CD4-positive, alpha-beta memory T cell (primary cell): ENCODE measurements around the gene SND1. TPM values are rescaled to one million over a fixed set of nuclear protein-coding genes. Genes with fewer than 3 reads are reported as not detected.
A peak's percentile ranks its signal among the peaks of the same experiment; 100 is the strongest.

ENCODE experiments used
- CTCF ChIA-PET: fragments of 350-600 bp; sonication (Branson Sonifier 250); formaldehyde crosslinking; loops from one replicate; lab custom pipeline; 2021; ENCODE audit warnings: inconsistent platforms; ENCODE audit not compliant: partially characterized antibody; lab: Charles Lee
- POLR2A ChIA-PET: fragments of 350-600 bp; sonication (Branson Sonifier 250); formaldehyde crosslinking; loops from one replicate; lab custom pipeline; 2021; ENCODE audit not compliant: partially characterized antibody; lab: Charles Lee
- DNase-seq, 5 donors: peaks; one replicate each; pipeline versions ENCODE4 v3.0.0 to v3.0.0-alpha.2; 2020 to 2022; ENCODE audit warnings: mixed read lengths in 1 of 5
- H3K27ac ChIP-seq: one replicate; pipeline ENCODE4 v1.7.0; 2013; ENCODE audit warnings: low read depth, low read length
- H3K27me3 ChIP-seq: 2 replicates; pipeline ENCODE4 v1.7.0; 2013; ENCODE audit warnings: mild to moderate bottlenecking, low read length, moderate library complexity; ENCODE audit not compliant: insufficient read depth
- H3K36me3 ChIP-seq: 2 replicates; pipeline ENCODE4 v1.7.0; 2013; ENCODE audit warnings: mild to moderate bottlenecking, low read length, moderate library complexity; ENCODE audit not compliant: insufficient read depth
- H3K4me1 ChIP-seq: 2 replicates; pipeline ENCODE4 v1.7.0; 2013; ENCODE audit warnings: mild to moderate bottlenecking, low read length, moderate library complexity; ENCODE audit not compliant: insufficient read depth
- H3K4me3 ChIP-seq, 2 donors: one replicate each; pipeline ENCODE4 v1.7.0; 2013; ENCODE audit warnings: low read length in 2 of 2, mild to moderate bottlenecking in 1 of 2
- H3K9me3 ChIP-seq, 2 donors: one replicate each; pipeline ENCODE4 v1.7.0; 2013; ENCODE audit warnings: low read length in 2 of 2, control low read depth in 1 of 2; ENCODE audit not compliant: control insufficient read depth in 1 of 2
- H3K27ac Mint-ChIP-seq, 7 donors: one replicate each; pipeline ENCODE4 v1.8.0; 2020 to 2021; ENCODE audit warnings: mixed read lengths in 7 of 7, mild to moderate bottlenecking in 6 of 7, inconsistent platforms in 3 of 7, moderate library complexity in 3 of 7
- H3K27me3 Mint-ChIP-seq, 2 donors: one replicate each; pipeline ENCODE4 v1.8.0; 2020 to 2021; ENCODE audit warnings: mixed read lengths in 2 of 2
- H3K36me3 Mint-ChIP-seq, 2 donors: one replicate each; pipeline ENCODE4 v1.8.0; 2020 to 2021; ENCODE audit warnings: mixed read lengths in 2 of 2, inconsistent platforms in 1 of 2, mild to moderate bottlenecking in 1 of 2
- H3K4me1 Mint-ChIP-seq, 4 donors: one replicate each; pipeline ENCODE4 v1.8.0; 2020 to 2021; ENCODE audit warnings: mixed read lengths in 4 of 4, mild to moderate bottlenecking in 1 of 4
- H3K4me3 Mint-ChIP-seq, 8 donors: one replicate each; pipeline ENCODE4 v1.8.0; 2020 to 2021; ENCODE audit warnings: mixed read lengths in 8 of 8, mild to moderate bottlenecking in 7 of 8, moderate library complexity in 6 of 8, inconsistent platforms in 3 of 8
- H3K9me3 Mint-ChIP-seq, 8 donors: one replicate each; pipeline ENCODE4 v1.8.0; 2020 to 2021; ENCODE audit warnings: mixed read lengths in 8 of 8, mild to moderate bottlenecking in 5 of 8, inconsistent platforms in 3 of 8, moderate library complexity in 1 of 8
- intact Hi-C: fragments of 100-400 bp; cut with micrococcal nuclease; formaldehyde crosslinking; loops from one replicate; pipeline ENCODE4 v1.15.1; 2023
- polyA plus RNA-seq, 2 donors: library from polyadenylated mRNA; unstranded; fragments of 300-500 nt; fragmentation: Illumina TruSeq; gene quantifications; one replicate each; pipeline ENCODE4 v1.2.3, GENCODE V29; 2021
- total RNA-seq, 2 experiments: library from RNA; stranded (reverse); gene quantifications; one replicate each; pipeline ENCODE4 v1.2.3, GENCODE V29; 2021

SND1 gene
- total and polyA plus RNA-seq, 4 experiments from 2014 or later, result 119 to 223 (median 171) TPM

GRCh38 chr7:127718340-127718679 is 66.3 kb downstream of the SND1 start:
- no peaks in the 10 kb centered on the region for H3K27me3 ChIP-seq
- no peaks in the 10 kb centered on the region for H3K9me3 ChIP-seq
- H3K27ac ChIP-seq, result no peak overlapping the region
- H3K9me3 Mint-ChIP-seq, result peaks cover 0 to 2% (median 0%) of the 10 kb centered on the region in 8 donors
- intact Hi-C loops, result no loop called here
- no peak overlapping the region for H3K27ac Mint-ChIP-seq
- peaks cover 81 to 84% of the 10 kb centered on the region in 2 donors for H3K36me3 Mint-ChIP-seq
- ChIA-PET CTCF (interaction anchor here (2.2 to 2.3 kb wide), 2 partner anchors 10 to 492 kb away, joined by 10 to 19 read pairs; no protein-coding TSS in a partner anchor), POLR2A (interaction anchor here (1.2 kb wide), 1 partner anchor 12 kb away, joined by 3 read pairs; no protein-coding TSS in a partner anchor)
- no peak overlapping the region for H3K4me3 ChIP-seq
- H3K4me3 Mint-ChIP-seq, result no peak overlapping the region
- peaks cover 34% of the 10 kb centered on the region for H3K36me3 ChIP-seq
- H3K4me1 ChIP-seq, result no peaks in the 10 kb centered on the region
- no peak for DNase-seq
- no peaks in the 10 kb centered on the region for H3K27me3 Mint-ChIP-seq
- peaks cover 8 to 22% (median 14%) of the 10 kb centered on the region in 4 donors for H3K4me1 Mint-ChIP-seq

DNA sequence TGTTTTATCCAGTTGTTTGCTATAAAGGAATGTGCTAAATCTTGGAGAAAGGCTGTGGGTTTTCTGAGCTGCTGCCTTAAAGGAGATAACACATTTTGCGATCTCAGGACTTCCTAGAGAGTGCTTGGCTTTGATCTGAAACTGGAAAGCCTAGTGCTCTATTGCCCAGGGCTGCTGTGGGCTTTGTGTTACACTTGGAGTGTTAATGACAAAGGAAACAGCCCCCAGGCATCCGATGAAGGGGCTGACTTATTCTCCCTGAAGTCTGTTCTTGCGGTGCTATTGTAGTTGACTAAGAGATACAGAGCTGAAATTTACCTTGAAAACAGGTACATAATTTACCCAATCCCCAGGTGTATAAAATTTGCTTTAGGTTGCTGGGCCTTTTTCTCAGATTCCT is 74.5 kb downstream of the SND1 start:
- peaks cover 0 to 5% (median 3%) of the 10 kb centered on the region in 4 donors for H3K4me1 Mint-ChIP-seq
- no peaks in the 10 kb centered on the region for H3K9me3 Mint-ChIP-seq
- no peak for DNase-seq
- Histone ChIP-seq H3K27ac (no peak overlapping the region), H3K27me3 (no peaks in the 10 kb centered on the region), H3K9me3 (no peaks in the 10 kb centered on the region), H3K4me1 (no peaks in the 10 kb centered on the region), H3K4me3 (no peak overlapping the region), H3K36me3 (peaks cover 52% of the 10 kb centered on the region)
- ChIA-PET CTCF (interaction anchor here (5.5 kb wide), 1 partner anchor 18 kb away, joined by 27 read pairs; no protein-coding TSS in a partner anchor), POLR2A (no interaction called here)
- H3K27me3 Mint-ChIP-seq, result no peaks in the 10 kb centered on the region
- intact Hi-C loops, result no loop called here
- peak overlapping the region in 1 of 7 donors; percentile 26 for H3K27ac Mint-ChIP-seq
- H3K4me3 Mint-ChIP-seq, result no peak overlapping the region
- H3K36me3 Mint-ChIP-seq, result peaks cover 79 to 82% of the 10 kb centered on the region in 2 donors

DNA sequence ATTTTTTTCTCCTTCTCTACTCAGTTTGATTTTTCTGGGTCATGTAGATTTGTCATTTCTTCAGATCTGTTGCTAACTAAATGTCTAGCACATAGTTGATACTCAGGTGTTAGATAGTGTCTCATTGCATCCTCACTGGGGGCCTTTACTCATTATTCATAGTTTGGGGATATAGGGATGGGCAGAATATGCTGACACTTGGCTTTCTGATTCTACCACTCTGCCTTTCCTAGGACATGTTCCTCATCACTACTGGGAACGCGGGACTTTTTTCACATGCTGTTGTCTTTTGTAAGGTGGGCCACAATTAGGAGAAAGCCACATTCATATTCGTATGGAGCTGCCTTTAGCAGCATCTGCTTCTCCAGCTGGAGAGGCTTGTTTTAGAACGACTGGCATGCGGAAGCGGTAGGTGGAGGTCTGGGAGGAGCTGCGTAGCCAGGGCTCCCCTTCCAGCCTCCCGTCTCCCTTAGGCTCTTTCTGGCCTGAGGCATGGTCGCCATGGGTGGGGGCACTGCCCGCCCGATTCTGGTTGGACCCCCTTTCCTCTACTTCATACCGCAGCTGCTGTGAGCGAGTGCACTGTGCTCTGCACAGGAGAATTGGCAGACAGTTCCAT is 78.8 kb downstream of the SND1 start:
- no peaks in the 10 kb centered on the region for H3K27me3 ChIP-seq
- H3K9me3 Mint-ChIP-seq, result no peaks in the 10 kb centered on the region
- H3K4me1 Mint-ChIP-seq, result peaks cover 3 to 14% (median 4%) of the 10 kb centered on the region in 4 donors
- H3K27ac ChIP-seq, result no peak overlapping the region
- DNase-seq, result no peak
- no peak overlapping the region for H3K4me3 Mint-ChIP-seq
- H3K27me3 Mint-ChIP-seq, result no peaks in the 10 kb centered on the region
- no peak overlapping the region for H3K4me3 ChIP-seq
- intact Hi-C loops, result no loop called here
- H3K27ac Mint-ChIP-seq, result no peak overlapping the region
- no peaks in the 10 kb centered on the region for H3K9me3 ChIP-seq
- POLR2A ChIA-PET, result no interaction called here
- H3K36me3 Mint-ChIP-seq, result peaks cover 64 to 76% of the 10 kb centered on the region in 2 donors
- CTCF ChIA-PET, result interaction anchor here (0.7 kb wide), 1 partner anchor 480 kb away, joined by 3 read pairs; no protein-coding TSS in a partner anchor
- H3K4me1 ChIP-seq, result no peaks in the 10 kb centered on the region
- peaks cover 20% of the 10 kb centered on the region for H3K36me3 ChIP-seq

- Mint-ChIP-seq H3K4me1 (peaks cover 3 to 16% (median 4%) of the 10 kb centered on the region in 4 donors), H3K27me3 (no peaks in the 10 kb centered on the region), H3K9me3 (no peaks in the 10 kb centered on the region), H3K36me3 (peaks cover 62 to 73% of the 10 kb centered on the region in 2 donors), H3K27ac (no peak overlapping the region), H3K4me3 (no peak overlapping the region)
- no peak for DNase-seq
- POLR2A ChIA-PET, result no interaction called here
- Histone ChIP-seq H3K27ac (no peak overlapping the region), H3K4me3 (no peak overlapping the region), H3K9me3 (no peaks in the 10 kb centered on the region), H3K36me3 (peaks cover 14% of the 10 kb centered on the region), H3K27me3 (no peaks in the 10 kb centered on the region), H3K4me1 (no peaks in the 10 kb centered on the region)
- intact Hi-C loops, result no loop called here
- CTCF ChIA-PET, result interaction anchor here (0.7 kb wide), 1 partner anchor 479 kb away, joined by 3 read pairs; no protein-coding TSS in a partner anchor
These were observed 79.6 kb downstream of the SND1 start for GRCh38 chr7:127731431-127732080.

DNA sequence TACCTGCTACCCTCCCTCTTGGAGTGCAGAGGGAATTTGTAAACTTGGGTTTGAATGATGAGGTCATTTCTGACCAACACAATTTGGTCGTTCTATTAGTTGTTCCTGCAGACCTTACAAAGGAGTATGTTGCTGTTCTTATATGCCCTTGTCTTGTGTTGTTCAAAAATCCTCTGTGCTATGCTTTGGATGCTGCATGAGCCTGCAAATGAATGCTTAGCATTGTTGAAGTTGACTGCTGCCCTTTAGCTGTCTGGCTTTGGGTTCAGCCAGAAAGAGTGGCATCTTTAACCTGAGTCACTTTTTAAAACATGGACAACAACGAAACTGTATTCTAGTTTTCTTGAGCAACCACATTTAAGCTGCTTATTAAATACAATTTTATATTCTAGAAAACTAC is 80.3 kb downstream of the SND1 start:
- ChIA-PET CTCF (no interaction called here), POLR2A (no interaction called here)
- no peaks in the 10 kb centered on the region for H3K27me3 ChIP-seq
- no peaks in the 10 kb centered on the region for H3K9me3 ChIP-seq
- no peak overlapping the region for H3K4me3 ChIP-seq
- H3K27ac ChIP-seq, result no peak overlapping the region
- no peak overlapping the region for H3K27ac Mint-ChIP-seq
- H3K4me3 Mint-ChIP-seq, result no peak overlapping the region
- DNase-seq, result no peak
- H3K36me3 Mint-ChIP-seq, result peaks cover 59 to 70% of the 10 kb centered on the region in 2 donors
- no peaks in the 10 kb centered on the region for H3K4me1 ChIP-seq
- H3K27me3 Mint-ChIP-seq, result no peaks in the 10 kb centered on the region
- H3K4me1 Mint-ChIP-seq, result peaks cover 3 to 16% (median 6%) of the 10 kb centered on the region in 4 donors
- H3K9me3 Mint-ChIP-seq, result no peaks in the 10 kb centered on the region
- H3K36me3 ChIP-seq, result peaks cover 13% of the 10 kb centered on the region
- intact Hi-C loops, result no loop called here

DNA sequence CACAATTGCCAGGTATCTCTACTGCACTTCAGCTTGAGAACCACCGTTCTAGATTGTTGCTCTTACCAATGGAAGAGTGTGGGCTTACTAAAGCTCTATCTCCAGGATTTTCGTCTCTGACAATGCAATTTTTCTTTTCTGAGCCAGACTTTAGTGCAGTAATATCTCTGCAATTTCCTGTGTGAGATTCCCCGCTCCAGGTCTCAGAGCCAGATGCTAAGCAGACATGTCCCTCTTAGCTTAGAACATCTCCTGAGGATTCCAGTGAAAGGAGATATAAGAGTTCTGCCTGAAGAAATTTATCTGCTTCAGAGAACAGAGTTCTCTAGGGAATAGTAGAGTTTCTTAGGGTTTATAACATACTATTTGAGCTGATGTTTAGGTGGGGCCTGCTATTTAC is 82.0 kb downstream of the SND1 start:
- Histone ChIP-seq H3K27me3 (no peaks in the 10 kb centered on the region), H3K36me3 (peaks cover 7% of the 10 kb centered on the region), H3K4me1 (no peaks in the 10 kb centered on the region), H3K27ac (no peak overlapping the region), H3K9me3 (no peaks in the 10 kb centered on the region), H3K4me3 (no peak overlapping the region)
- no peaks in the 10 kb centered on the region for H3K9me3 Mint-ChIP-seq
- no peak for DNase-seq
- H3K36me3 Mint-ChIP-seq, result peaks cover 45 to 54% of the 10 kb centered on the region in 2 donors
- H3K27me3 Mint-ChIP-seq, result no peaks in the 10 kb centered on the region
- CTCF ChIA-PET, result interaction anchor here (1.3 kb wide), 1 partner anchor 474 kb away, joined by 3 read pairs; no protein-coding TSS in a partner anchor
- POLR2A ChIA-PET, result no interaction called here
- H3K4me1 Mint-ChIP-seq, result peaks cover 5 to 17% (median 6%) of the 10 kb centered on the region in 4 donors
- intact Hi-C loops, result no loop called here
- H3K27ac Mint-ChIP-seq, result peak overlapping the region in 1 of 7 donors; percentile 77
- H3K4me3 Mint-ChIP-seq, result peak overlapping the region in 1 of 8 donors; percentile 12

- Histone ChIP-seq H3K9me3 (no peaks in the 10 kb centered on the region), H3K4me3 (no peak overlapping the region), H3K27ac (no peak overlapping the region), H3K4me1 (no peaks in the 10 kb centered on the region), H3K27me3 (no peaks in the 10 kb centered on the region), H3K36me3 (no peaks in the 10 kb centered on the region)
- Mint-ChIP-seq H3K4me1 (peaks cover 13 to 26% (median 20%) of the 10 kb centered on the region in 4 donors), H3K4me3 (no peak overlapping the region), H3K27me3 (no peaks in the 10 kb centered on the region), H3K27ac (no peak overlapping the region), H3K36me3 (peaks cover 36 to 49% of the 10 kb centered on the region in 2 donors), H3K9me3 (no peaks in the 10 kb centered on the region)
- no peak for DNase-seq
- CTCF ChIA-PET, result interaction anchor here (0.9 kb wide), 1 partner anchor 28 kb away, joined by 3 read pairs; no protein-coding TSS in a partner anchor
- POLR2A ChIA-PET, result no interaction called here
- intact Hi-C loops, result no loop called here
These were observed 84.5 kb downstream of the SND1 start for GRCh38 chr7:127736511-127736910.
